Stimulated activated CD4-positive, alpha-beta T cell treated with anti-CD3 and anti-CD28 coated beads, Interleukin-15, amount 100 ng/mL, for 1 hour (primary cell): Measurements from ENCODE around the gene MAGIX.
"Not testable (repeated sequence)": the region's sequence is repeated elsewhere in the genome, so short reads cannot be mapped to it uniquely, and the experiment has no call there.

Experiments
- DNase-seq, 2 donors: peaks; one replicate each; pipeline ENCODE4 v3.0.0-alpha.2; 2020; ENCODE audit warnings: low read depth in 1 of 2, low spot score in 1 of 2

The MAGIX gene

GRCh38 chrX:49160908-49161307 is 1.6 kb upstream of the MAGIX start:
- DNase-seq = no peak

GRCh38 chrX:49161632-49162031 is 926 bp upstream of the MAGIX start:
- no peak for DNase-seq

- peak; percentile 67 to 71 for DNase-seq
Measured at GRCh38 chrX:49163555-49164419, 1.2 kb downstream of the MAGIX start.

- no peak for DNase-seq
Measured at GRCh38 chrX:49164589-49165360, 2.2 kb downstream of the MAGIX start.

GRCh38 chrX:49165901-49166881 is 3.6 kb downstream of the MAGIX start:
- DNase-seq = peak; percentile 37 to 47

- DNase-seq = peak in 1 of 2 donors; percentile 41
Measured at GRCh38 chrX:49166914-49167739, 4.6 kb downstream of the MAGIX start.

- no peak for DNase-seq
Measured at GRCh38 chrX:49167740-49168108, 5.2 kb downstream of the MAGIX start.

GRCh38 chrX:49171752-49172279 is 9.3 kb downstream of the MAGIX start, which contains the start of gene PLP2:
Gene PLP2 (plus strand): TSS chrX:49171898. CDS start chrX:49172001, 103 bp downstream.
- DNase-seq = peak; percentile 60 to 61

- peak; percentile 43 to 52 for DNase-seq
Measured at GRCh38 chrX:49172280-49172780, 9.8 kb downstream of the MAGIX start.

GRCh38 chrX:49173544-49173943 is 11.0 kb downstream of the MAGIX start:
- not testable (repeated sequence) for DNase-seq

- DNase-seq = no peak
Measured at GRCh38 chrX:49174723-49175122, 12.2 kb downstream of the MAGIX start.

- no peak for DNase-seq
Measured at GRCh38 chrX:49175435-49176274, 13.1 kb downstream of the MAGIX start.

- no peak for DNase-seq
Measured at GRCh38 chrX:49176421-49177326, 14.1 kb downstream of the MAGIX start.

GRCh38 chrX:49177338-49177833 is 14.8 kb downstream of the MAGIX start:
- no peak for DNase-seq

- DNase-seq = no peak
Measured at GRCh38 chrX:49177873-49178480, 15.4 kb downstream of the MAGIX start.

GRCh38 chrX:49178537-49178936 is 16.0 kb downstream of the MAGIX start:
- DNase-seq = no peak

GRCh38 chrX:49179358-49179757 is 16.8 kb downstream of the MAGIX start:
- DNase-seq = no peak
